Measurements from ENCODE around the gene FBXL4. TPM values are rescaled to one million over a fixed set of nuclear protein-coding genes. Genes with fewer than 3 reads are reported as not detected.

Gene FBXL4
- total and polyA plus RNA-seq, 2 experiments from 2014 or later: 7.2 to 12.7 TPM

DNA sequence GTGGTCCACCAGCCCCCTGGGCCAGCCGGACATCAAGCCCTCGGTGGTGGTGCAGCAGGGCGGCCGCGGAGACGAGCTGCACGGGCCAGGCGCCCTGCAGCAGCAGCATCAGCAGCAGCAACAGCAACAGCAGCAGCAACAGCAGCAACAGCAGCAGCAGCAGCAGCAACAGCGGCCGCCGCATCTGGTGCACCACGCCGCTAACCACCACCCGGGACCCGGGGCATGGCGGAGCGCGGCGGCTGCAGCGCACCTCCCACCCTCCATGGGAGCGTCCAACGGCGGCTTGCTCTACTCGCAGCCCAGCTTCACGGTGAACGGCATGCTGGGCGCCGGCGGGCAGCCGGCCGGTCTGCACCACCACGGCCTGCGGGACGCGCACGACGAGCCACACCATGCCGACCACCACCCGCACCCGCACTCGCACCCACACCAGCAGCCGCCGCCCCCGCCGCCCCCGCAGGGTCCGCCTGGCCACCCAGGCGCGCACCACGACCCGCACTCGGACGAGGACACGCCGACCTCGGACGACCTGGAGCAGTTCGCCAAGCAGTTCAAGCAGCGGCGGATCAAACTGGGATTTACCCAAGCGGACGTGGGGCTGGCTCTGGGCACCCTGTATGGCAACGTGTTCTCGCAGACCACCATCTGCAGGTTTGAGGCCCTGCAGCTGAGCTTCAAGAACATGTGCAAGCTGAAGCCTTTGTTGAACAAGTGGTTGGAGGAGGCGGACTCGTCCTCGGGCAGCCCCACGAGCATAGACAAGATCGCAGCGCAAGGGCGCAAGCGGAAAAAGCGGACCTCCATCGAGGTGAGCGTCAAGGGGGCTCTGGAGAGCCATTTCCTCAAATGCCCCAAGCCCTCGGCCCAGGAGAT is 112.4 kb downstream of the FBXL4 start:
- H3K4me3 ChIP-seq: peak overlapping the region; percentile 55
- H3K27ac ChIP-seq: no peak overlapping the region
- TF ChIP-seq, protein P1, sequence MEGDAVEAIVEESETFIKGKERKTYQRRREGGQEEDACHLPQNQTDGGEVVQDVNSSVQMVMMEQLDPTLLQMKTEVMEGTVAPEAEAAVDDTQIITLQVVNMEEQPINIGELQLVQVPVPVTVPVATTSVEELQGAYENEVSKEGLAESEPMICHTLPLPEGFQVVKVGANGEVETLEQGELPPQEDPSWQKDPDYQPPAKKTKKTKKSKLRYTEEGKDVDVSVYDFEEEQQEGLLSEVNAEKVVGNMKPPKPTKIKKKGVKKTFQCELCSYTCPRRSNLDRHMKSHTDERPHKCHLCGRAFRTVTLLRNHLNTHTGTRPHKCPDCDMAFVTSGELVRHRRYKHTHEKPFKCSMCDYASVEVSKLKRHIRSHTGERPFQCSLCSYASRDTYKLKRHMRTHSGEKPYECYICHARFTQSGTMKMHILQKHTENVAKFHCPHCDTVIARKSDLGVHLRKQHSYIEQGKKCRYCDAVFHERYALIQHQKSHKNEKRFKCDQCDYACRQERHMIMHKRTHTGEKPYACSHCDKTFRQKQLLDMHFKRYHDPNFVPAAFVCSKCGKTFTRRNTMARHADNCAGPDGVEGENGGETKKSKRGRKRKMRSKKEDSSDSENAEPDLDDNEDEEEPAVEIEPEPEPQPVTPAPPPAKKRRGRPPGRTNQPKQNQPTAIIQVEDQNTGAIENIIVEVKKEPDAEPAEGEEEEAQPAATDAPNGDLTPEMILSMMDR (IDR thresholded peaks at IDR 0.05; ENCODE audit: low read depth, low read length): no peak
- H3K4me1 ChIP-seq (ENCODE audit: low read depth): peaks cover 17% of the 10 kb centered on the region
- H3K27me3 ChIP-seq: peaks cover 92% of the 10 kb centered on the region
- no peaks in the 10 kb centered on the region for H3K36me3 ChIP-seq
- H3K9me3 ChIP-seq (ENCODE audit: low read depth): no peaks in the 10 kb centered on the region
- DNase-seq (ENCODE audit: low read depth in 1 of 2, low spot score in 1 of 2): peak in 1 of 2 donors; percentile 39

DNA sequence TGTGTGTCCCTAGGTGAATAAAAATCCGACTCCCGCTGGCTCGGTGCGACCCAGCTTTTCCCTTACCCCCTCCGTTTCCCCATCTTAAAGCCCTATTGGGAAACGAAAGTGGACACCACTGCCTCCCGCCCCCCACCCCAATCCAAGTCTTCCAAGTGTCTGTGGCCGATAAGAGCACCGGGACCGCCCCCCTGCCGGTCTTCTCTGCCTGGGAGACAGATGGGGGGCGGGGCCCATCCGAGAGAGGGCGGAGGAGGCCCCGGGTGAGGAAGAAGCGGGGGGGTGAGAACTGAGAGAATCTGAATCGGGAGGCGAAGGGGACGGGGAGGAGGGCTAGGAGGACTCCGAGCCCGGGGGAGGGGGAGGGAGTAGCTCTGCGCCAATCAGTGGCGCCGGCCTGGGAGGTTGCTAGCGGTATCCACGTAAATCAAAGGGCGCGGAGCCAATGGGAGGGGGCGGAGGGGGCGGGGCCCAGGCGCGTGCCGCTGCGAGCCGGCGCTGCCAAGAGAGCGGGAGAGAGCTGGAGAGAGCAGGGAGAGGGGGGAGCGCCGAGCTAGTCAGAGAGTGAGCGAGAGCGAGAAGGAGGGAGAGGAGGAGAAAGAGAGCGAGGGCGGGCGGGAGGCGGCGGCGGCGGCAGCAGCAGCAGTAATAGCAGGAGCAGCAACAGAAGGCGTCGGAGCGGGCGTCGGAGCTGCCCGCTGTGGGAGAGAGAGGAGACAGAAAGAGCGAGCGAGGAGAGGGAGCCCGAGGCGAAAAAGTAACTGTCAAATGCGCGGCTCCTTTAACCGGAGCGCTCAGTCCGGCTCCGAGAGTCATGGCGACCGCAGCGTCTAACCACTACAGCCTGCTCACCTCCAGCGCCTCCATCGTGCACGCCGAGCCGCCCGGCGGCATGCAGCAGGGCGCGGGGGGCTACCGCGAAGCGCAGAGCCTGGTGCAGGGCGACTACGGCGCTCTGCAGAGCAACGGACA is 113.4 kb downstream of the FBXL4 start, which contains the start of gene POU3F2:
TSS of gene POU3F2 (plus strand) at position 515 of the 972 bp plus-strand sequence. CDS start at position 815, 300 bp downstream.
- H3K27ac ChIP-seq: no peak within 1 kb of the TSS
- TF ChIP-seq, protein P1 (IDR thresholded peaks at IDR 0.05; ENCODE audit: low read depth, low read length): no peak
- peak within 1 kb of the TSS; percentile 55 for H3K4me3 ChIP-seq
- peak; percentile 92 to 97 for DNase-seq (ENCODE audit: low read depth in 1 of 2, low spot score in 1 of 2)
- no peaks in the 10 kb centered on the region for H3K36me3 ChIP-seq
- H3K4me1 ChIP-seq (ENCODE audit: low read depth): peaks cover 17% of the 10 kb centered on the region
- H3K27me3 ChIP-seq: peaks cover 92% of the 10 kb centered on the region
- no peaks in the 10 kb centered on the region for H3K9me3 ChIP-seq (ENCODE audit: low read depth)

DNA sequence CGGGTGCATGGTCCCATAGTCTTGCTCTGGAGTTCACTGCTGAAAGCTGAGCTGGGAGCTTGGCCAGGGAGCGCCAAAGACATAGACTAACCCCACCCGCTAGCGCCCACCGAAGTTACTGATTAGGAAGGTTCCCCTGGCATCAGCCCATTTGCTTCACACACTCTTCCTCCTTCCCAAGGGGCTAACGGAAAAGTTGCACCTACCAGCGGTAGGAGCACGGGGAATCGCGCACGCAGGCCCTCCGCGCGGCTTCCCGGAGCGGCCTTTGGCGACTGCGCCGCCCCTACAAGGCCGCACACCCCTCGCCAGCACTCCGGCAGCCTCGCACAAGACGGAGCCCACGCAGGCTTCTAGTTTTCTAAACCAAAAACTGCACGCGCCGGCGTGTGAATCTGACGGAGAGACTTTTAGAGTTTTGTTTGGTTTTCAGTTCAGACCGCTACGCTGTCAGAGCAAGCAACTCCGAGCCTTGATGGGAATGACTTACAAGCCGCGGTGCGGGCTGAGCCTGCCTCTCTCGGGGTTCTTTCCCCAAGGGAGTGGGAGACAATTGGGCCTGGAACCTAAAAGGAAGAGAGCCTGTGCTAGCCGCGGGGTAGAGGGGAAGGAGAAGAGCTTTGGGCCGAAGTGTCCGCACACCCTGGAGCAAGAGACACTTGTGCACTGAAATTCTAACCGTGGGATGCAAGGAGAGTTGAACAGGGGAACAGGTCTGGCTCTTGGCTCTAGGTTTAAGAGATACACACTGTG is 114.3 kb downstream of the FBXL4 start:
- H3K4me1 ChIP-seq (ENCODE audit: low read depth): peaks cover 17% of the 10 kb centered on the region
- DNase-seq (ENCODE audit: low read depth in 1 of 2, low spot score in 1 of 2): peak; percentile 32 to 76
- H3K4me3 ChIP-seq: peak overlapping the region; percentile 55
- H3K27me3 ChIP-seq: peaks cover 92% of the 10 kb centered on the region
- H3K9me3 ChIP-seq (ENCODE audit: low read depth): no peaks in the 10 kb centered on the region
- no peak overlapping the region for H3K27ac ChIP-seq
- no peaks in the 10 kb centered on the region for H3K36me3 ChIP-seq
- TF ChIP-seq, protein P1 (IDR thresholded peaks at IDR 0.05; ENCODE audit: low read depth, low read length): no peak

DNA sequence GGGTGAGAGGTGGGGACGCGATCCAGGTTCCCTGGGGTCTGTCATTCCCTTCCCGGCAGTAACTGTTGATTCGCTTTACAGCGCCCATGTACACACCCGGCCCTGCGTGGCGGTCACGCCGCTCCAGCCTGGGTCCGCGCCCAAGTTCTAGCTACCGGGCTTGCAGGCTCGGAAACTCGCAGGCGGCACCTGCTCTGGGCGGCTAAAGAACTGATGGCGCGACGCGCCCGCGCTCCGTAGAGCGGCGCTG is 114.8 kb downstream of the FBXL4 start:
- no peak for DNase-seq (ENCODE audit: low read depth in 1 of 2, low spot score in 1 of 2)
- peak overlapping the region; percentile 55 for H3K4me3 ChIP-seq
- TF ChIP-seq, protein P1 (IDR thresholded peaks at IDR 0.05; ENCODE audit: low read depth, low read length): no peak
- no peaks in the 10 kb centered on the region for H3K36me3 ChIP-seq
- H3K9me3 ChIP-seq (ENCODE audit: low read depth): no peaks in the 10 kb centered on the region
- H3K4me1 ChIP-seq (ENCODE audit: low read depth): peaks cover 17% of the 10 kb centered on the region
- H3K27ac ChIP-seq: no peak overlapping the region
- H3K27me3 ChIP-seq: peaks cover 92% of the 10 kb centered on the region

Data from cardiac muscle cell (in vitro differentiated cells and primary cell).